ENCODE results near the gene SYK.

The SYK gene

DNA sequence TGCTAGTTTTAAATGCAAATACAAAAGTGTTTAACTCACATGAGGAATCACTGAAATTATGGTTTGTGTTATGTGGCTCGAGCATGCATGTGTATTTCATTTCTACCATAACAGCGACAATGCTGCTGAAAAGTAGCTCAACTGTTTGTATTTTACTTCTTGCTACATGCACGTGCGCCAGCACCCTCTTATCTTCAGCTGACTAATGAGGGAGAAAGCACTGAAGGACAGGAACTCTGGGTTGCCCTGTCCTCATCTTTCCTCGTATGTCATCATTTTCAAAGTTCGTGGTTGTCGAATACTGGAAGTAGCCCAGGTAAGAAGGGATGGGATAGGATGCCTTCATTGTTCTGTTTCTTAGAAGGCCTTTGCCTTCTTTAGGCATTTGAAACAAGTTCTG, 120.3 kb downstream of the SYK start:
- in situ Hi-C loops (cut with MboI; ENCODE audit: low sequenced_read_pairs) = loop anchor here (25.0 kb wide), 2 partner anchors 515 to 765 kb away; no protein-coding TSS in a partner anchor

DNA sequence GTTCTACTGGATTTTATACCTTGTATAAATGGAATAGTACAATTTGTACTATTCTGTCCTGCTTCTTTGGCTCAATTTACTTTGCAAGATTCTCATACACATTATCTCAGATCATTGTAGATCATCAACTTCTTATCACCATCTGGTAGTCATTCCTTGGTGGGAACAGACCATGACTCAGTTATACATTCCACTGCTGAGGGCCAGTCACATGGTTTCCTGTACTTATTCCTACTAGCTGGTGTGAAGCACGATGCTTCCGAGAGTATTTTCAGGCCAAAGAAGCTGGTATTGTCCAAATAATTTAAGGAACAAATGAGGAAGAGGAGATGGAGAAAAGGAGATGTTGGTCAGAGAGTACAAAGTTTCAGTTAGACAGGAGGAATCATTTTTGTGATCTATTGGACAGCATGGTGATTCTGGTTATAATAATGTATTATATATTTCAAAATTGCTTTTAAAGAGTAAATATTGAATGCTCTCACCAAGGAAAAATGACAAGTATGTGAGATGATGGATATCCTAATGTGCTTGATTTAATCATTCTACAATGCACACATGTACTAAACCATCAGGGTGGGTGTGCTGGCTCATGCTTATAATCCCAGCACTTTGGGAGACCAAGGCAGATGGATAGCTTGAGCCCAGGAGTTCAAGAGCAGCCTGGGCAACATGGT, 124.1 kb downstream of the SYK start:
- in situ Hi-C loops (cut with MboI; ENCODE audit: low sequenced_read_pairs) = no loop called here

GRCh38 chr9:90926936-90927335, 125.3 kb downstream of the SYK start:
- in situ Hi-C loops (cut with MboI; ENCODE audit: low sequenced_read_pairs) = no loop called here

DNA sequence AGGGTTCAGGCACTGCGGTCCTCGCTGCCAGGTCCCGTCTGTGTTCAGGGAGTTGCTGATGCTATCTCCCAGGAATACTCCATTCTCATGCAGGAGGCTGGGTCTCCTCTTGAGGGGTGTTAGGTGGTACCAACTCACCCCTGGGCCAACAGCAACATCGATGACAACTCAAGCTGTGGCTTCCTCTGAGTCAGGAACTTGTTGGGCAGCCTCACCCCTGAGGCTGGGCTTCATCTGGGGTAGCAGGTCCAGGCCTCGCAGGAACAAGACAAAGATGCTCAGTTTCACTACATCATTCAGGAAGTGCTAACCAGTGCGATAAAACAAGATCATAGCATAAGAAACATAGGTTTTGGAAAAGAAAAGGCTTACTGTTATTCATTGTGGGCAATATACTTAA, 125.9 kb downstream of the SYK start:
- in situ Hi-C loops (cut with MboI; ENCODE audit: low sequenced_read_pairs) = no loop called here

- in situ Hi-C loops (cut with MboI; ENCODE audit: low sequenced_read_pairs) = no loop called here
Measured at GRCh38 chr9:90929626-90930025, 128.0 kb downstream of the SYK start.

DNA sequence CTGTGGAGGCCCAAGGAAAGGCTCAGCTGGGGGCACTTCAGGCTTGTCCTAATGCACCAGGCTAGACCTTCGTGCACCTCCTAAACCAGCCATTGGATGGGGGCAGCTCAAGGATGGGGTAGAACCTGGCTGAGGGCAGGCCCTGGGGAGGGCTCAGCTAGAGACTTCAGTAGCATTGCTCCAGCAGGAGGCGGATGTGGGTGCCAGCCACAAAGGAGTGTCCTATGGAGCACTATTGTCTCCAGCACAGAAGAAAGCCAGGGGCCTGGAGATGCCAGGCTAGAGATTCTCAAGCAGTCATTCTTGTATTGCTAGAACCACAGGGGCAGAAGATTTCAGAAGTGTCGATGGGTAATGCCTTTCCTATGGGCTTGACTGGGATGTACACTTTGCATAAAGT, 131.8 kb downstream of the SYK start:
- in situ Hi-C loops (cut with MboI; ENCODE audit: low sequenced_read_pairs) = no loop called here

- in situ Hi-C loops (cut with MboI; ENCODE audit: low sequenced_read_pairs) = no loop called here
Measured at GRCh38 chr9:90939351-90939750, 137.7 kb downstream of the SYK start.

DNA sequence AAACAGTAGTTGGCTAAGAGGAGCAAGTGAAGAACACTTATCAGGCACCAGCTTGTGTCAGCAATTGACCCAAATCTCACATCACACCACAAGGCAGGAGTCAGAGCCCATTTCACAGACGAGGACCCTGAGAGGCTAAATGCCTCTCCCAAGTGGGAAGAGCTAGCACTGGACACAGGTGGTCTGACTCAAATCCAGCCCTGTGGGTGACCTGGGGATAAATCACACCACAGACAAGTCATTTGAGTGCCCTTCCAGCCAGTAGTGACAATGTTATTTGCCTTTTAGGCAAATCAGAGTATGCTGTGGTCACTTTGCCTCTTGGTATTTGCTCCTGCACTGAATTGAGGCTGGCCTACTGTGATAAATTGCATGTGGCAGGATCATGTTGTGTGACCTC, 138.7 kb downstream of the SYK start:
- in situ Hi-C loops (cut with MboI; ENCODE audit: low sequenced_read_pairs) = no loop called here

DNA sequence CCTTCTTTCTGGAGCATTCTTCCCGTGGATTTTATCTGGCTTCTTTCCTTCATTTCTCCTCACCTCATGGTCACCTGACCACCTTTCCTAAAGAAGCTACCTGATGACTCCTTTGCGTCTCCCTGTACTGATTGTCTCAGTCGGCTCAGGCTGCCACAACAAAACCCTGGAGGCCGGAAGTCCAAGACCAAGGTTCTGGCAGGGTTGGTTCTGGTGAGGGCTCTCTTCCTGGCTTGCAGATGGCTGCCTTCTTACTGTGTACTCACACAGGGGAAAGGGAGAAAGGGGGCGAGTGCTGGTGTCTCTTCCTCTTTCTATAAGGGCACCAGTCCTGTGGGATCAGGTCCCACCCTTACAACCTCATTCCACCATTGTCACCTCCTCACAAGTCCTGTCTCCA, 140.0 kb downstream of the SYK start:
- in situ Hi-C loops (cut with MboI; ENCODE audit: low sequenced_read_pairs) = no loop called here

DNA sequence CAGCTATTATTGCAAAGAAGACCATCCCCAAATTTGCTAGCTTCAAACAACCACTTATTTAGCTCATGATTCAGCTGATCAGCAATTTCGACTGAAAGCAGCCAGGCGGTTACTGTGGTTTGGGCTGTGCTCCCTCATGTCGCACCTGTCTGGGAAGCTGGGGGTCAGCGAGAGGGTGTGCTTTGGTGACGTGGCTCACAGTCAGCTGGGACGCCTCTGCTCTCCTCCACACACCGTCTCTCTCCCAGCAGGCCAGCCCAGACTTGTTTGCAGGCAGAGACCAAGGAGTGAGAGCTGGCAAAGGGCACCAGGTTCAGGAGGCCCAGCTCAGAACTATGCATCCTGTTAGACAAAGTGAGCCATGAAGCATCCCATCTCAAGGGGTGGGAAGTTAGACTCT, 140.9 kb downstream of the SYK start:
- in situ Hi-C loops (cut with MboI; ENCODE audit: low sequenced_read_pairs) = no loop called here

GRCh38 chr9:90943341-90943740, 141.7 kb downstream of the SYK start:
- in situ Hi-C loops (cut with MboI; ENCODE audit: low sequenced_read_pairs) = no loop called here

DNA sequence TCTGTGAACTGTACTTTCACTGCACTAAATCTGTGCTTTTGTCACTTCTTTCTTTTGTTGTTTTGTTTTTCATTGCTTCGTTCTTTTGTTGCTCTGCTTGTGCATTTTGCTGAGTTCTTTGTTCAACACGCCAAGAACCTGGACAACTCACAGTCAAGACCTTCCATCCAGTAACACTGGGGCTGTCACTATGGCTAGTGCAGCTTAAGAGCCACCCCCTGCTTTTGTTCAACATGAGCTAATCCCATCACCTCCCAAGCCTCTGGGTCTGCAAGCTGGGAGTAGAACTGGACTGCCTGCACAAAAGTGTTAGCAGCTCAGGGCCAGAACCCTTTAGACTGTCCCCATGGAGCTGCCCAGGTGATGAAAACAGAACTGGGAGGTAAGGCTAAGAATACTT, 143.7 kb downstream of the SYK start:
- in situ Hi-C loops (cut with MboI; ENCODE audit: low sequenced_read_pairs) = no loop called here

DNA sequence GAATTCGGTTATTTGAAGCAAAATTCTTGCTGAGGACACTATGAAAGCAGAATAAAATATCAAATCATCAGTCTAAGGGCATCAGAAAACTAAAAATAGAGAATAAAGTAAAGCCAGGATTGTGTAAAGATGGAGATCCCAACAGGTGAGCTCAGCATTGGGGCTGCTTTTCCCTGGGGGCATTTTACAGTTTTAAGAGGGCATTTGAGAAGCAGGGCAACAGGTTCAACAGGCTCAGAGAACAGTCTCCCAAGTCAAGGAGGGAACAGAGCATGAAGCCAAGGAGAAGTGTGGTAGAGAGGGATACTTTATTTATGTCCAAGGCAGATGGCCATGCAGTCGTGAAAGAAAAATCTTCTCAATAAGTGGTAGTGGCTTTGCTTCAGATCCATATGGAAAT, 145.4 kb downstream of the SYK start:
- in situ Hi-C loops (cut with MboI; ENCODE audit: low sequenced_read_pairs) = no loop called here
